Skeletal muscle tissue (tissue), 4 donors: ENCODE results near the gene STS. TPM values are rescaled to one million over a fixed set of nuclear protein-coding genes. Genes with fewer than 3 reads are reported as not detected.

Source experiments
- H3K27ac ChIP-seq: one replicate; pipeline ENCODE4 v1.7.0; 2013; ENCODE audit warnings: mild to moderate bottlenecking, low read depth, low read length, inconsistent platforms
- H3K27me3 ChIP-seq, 3 donors: one replicate each; pipeline ENCODE4 v1.7.0; 2013; ENCODE audit warnings: low read length in 3 of 3; ENCODE audit not compliant: control insufficient read depth in 3 of 3, insufficient read depth in 3 of 3
- H3K36me3 ChIP-seq, 3 donors: one replicate each; pipeline ENCODE4 v1.7.0; 2013; ENCODE audit warnings: low read length in 3 of 3; ENCODE audit not compliant: control insufficient read depth in 3 of 3, insufficient read depth in 3 of 3
- H3K4me1 ChIP-seq, 3 donors: one replicate each; pipeline ENCODE4 v1.7.0; 2013; ENCODE audit warnings: low read length in 3 of 3, mild to moderate bottlenecking in 3 of 3; ENCODE audit not compliant: control insufficient read depth in 3 of 3, insufficient read depth in 3 of 3
- H3K4me3 ChIP-seq, 3 donors: one replicate each; pipeline ENCODE4 v1.7.0; 2013; ENCODE audit warnings: low read length in 3 of 3
- H3K9ac ChIP-seq, 3 donors: one replicate each; pipeline ENCODE4 v1.7.0; 2013; ENCODE audit warnings: low read length in 3 of 3, mild to moderate bottlenecking in 3 of 3, moderate library complexity in 2 of 3, low read depth in 1 of 3
- H3K9me3 ChIP-seq, 3 donors: one replicate each; pipeline ENCODE4 v1.7.0; 2013; ENCODE audit warnings: low read length in 3 of 3; ENCODE audit not compliant: control insufficient read depth in 3 of 3
- total RNA-seq: library from RNA; depleted of rRNA; stranded (reverse); fragments of >200 nt; gene quantifications from one replicate; pipeline ENCODE4 v1.2.3, GENCODE V29; 2014
- donor health status: Osteomylitis.

The STS gene
- total RNA-seq, 1 donor from 2014 or later, result 4.7 TPM

- H3K4me1 ChIP-seq, result peaks cover 3 to 25% (median 11%) of the 10 kb centered on the region in 3 donors
Observed at GRCh38 chrX:7112071-7112470, 35.4 kb upstream of the STS start.

DNA sequence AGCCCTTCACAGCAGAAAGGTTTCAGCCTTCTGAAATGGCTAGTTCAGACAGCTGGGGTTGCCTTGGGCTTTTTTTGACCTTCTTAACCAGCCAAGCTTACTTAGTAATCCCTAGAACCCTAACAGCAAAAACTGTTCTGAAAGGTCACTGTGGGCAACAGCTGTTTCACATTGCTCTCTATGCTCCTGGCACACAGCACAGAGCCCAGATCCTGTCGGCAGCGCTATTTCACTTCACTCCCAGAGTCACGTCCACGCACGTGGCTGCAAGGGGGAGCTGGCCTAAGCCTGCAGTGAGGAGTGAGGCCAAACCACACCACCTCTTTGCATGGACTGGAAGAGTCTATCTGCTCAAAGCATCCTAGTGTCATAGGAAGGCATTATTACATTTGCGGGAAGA, 32.0 kb upstream of the STS start:
- no peaks in the 10 kb centered on the region for H3K9me3 ChIP-seq
- H3K4me1 ChIP-seq, result peaks cover 3 to 34% (median 10%) of the 10 kb centered on the region in 3 donors
- H3K27ac ChIP-seq, result no peak overlapping the region
- H3K4me3 ChIP-seq, result no peak overlapping the region
- no peaks in the 10 kb centered on the region for H3K36me3 ChIP-seq
- no peak overlapping the region for H3K9ac ChIP-seq
- H3K27me3 ChIP-seq, result no peaks in the 10 kb centered on the region

More at GRCh38 chrX:7112071-7112470, 35.4 kb upstream of the STS start:
- Histone ChIP-seq H3K9ac (no peak overlapping the region), H3K27me3 (no peaks in the 10 kb centered on the region), H3K9me3 (no peaks in the 10 kb centered on the region), H3K36me3 (no peaks in the 10 kb centered on the region), H3K27ac (no peak overlapping the region), H3K4me3 (no peak overlapping the region)

GRCh38 chrX:7116081-7116480, 31.4 kb upstream of the STS start:
- no peaks in the 10 kb centered on the region for H3K9me3 ChIP-seq
- H3K4me1 ChIP-seq, result peaks cover 3 to 39% (median 10%) of the 10 kb centered on the region in 3 donors
- no peak overlapping the region for H3K27ac ChIP-seq
- no peak overlapping the region for H3K4me3 ChIP-seq
- no peak overlapping the region for H3K9ac ChIP-seq
- no peaks in the 10 kb centered on the region for H3K27me3 ChIP-seq
- H3K36me3 ChIP-seq, result no peaks in the 10 kb centered on the region

GRCh38 chrX:7117587-7117986, 29.9 kb upstream of the STS start:
- Histone ChIP-seq H3K36me3 (no peaks in the 10 kb centered on the region), H3K9me3 (no peaks in the 10 kb centered on the region), H3K27ac (no peak overlapping the region), H3K9ac (no peak overlapping the region), H3K4me3 (no peak overlapping the region), H3K4me1 (peaks cover 3 to 41% (median 12%) of the 10 kb centered on the region in 3 donors), H3K27me3 (no peaks in the 10 kb centered on the region)

- H3K9me3 ChIP-seq, result no peaks in the 10 kb centered on the region
- peak overlapping the region in 1 of 3 donors; percentile 15 for H3K9ac ChIP-seq
- no peaks in the 10 kb centered on the region for H3K36me3 ChIP-seq
- no peak overlapping the region for H3K4me3 ChIP-seq
- H3K27ac ChIP-seq, result no peak overlapping the region
- peaks cover 3 to 38% (median 12%) of the 10 kb centered on the region in 3 donors for H3K4me1 ChIP-seq
- H3K27me3 ChIP-seq, result no peaks in the 10 kb centered on the region
Observed at GRCh38 chrX:7119950-7120877, 27.3 kb upstream of the STS start.

GRCh38 chrX:7120878-7121219, 26.7 kb upstream of the STS start:
- Histone ChIP-seq H3K4me1 (peaks cover under 1 to 31% (median 10%) of the 10 kb centered on the region in 3 donors), H3K9ac (peak overlapping the region in 1 of 3 donors; percentile 15), H3K9me3 (no peaks in the 10 kb centered on the region), H3K27ac (no peak overlapping the region), H3K27me3 (no peaks in the 10 kb centered on the region), H3K4me3 (no peak overlapping the region), H3K36me3 (no peaks in the 10 kb centered on the region)

DNA sequence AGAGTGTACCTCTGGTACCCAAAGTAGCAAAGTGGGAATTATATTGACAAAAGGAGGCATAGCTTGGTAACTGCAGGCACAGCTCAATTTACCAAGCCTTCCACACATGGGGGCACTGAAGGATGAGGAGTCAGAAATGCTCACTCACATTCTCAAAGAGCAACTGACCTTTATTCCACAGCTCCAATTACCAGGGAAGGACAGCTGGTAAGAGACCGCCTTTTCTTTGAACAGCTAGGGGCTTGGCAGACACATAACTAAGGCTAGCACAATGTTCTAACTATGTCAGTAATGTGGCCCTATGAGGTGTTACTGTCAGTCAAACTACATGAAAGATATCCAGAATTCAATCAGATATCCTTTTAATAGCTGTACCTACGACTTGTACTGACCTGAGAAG, 20.5 kb upstream of the STS start:
- H3K27ac ChIP-seq, result no peak overlapping the region
- H3K27me3 ChIP-seq, result no peaks in the 10 kb centered on the region
- H3K4me1 ChIP-seq, result peaks cover 0 to 11% (median 5%) of the 10 kb centered on the region in 3 donors
- no peaks in the 10 kb centered on the region for H3K9me3 ChIP-seq
- H3K9ac ChIP-seq, result no peak overlapping the region
- H3K4me3 ChIP-seq, result no peak overlapping the region
- no peaks in the 10 kb centered on the region for H3K36me3 ChIP-seq

- H3K4me1 ChIP-seq, result peaks cover 14 to 23% (median 15%) of the 10 kb centered on the region in 3 donors
- no peaks in the 10 kb centered on the region for H3K36me3 ChIP-seq
- H3K9ac ChIP-seq, result no peak overlapping the region
- H3K27me3 ChIP-seq, result no peaks in the 10 kb centered on the region
- no peak overlapping the region for H3K4me3 ChIP-seq
- no peaks in the 10 kb centered on the region for H3K9me3 ChIP-seq
- no peak overlapping the region for H3K27ac ChIP-seq
Observed at GRCh38 chrX:7131621-7132020, 15.9 kb upstream of the STS start.

DNA sequence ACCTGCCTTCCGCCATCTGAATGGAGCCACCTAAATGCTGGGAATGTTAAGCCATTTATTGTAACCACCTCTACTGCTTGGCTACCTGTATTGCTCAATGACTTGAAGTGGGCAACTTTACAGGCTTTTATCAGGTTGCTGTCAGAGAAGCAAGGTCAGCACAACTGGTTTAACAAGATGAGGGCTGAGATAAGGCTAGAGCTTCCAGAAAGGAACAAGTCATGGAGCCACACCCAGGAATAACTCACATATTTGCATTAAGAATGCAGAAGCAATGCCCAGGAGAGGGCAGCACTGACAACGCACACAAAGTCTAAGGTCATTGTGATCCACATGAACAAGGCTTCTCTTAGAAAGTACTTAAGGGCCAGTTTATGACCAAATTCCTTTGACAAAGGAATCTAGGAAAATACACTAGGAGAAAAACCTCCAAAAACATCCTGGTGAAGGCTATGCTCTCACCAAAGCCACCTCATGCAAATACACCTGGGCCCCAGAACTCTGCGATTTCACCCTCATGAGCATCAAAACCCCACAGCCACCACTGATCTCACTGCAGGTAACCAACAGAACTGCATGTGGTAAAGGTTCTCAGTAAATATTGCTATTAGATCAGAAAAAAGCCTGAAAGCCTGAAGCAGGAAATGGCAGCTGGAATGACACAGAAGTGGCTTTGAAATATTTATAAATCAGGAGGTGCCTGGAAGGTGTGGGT, 15.0 kb upstream of the STS start:
- Histone ChIP-seq H3K9me3 (no peaks in the 10 kb centered on the region), H3K4me3 (no peak overlapping the region), H3K4me1 (peaks cover 11 to 19% (median 15%) of the 10 kb centered on the region in 3 donors), H3K27me3 (no peaks in the 10 kb centered on the region), H3K27ac (peak overlapping the region; percentile 23), H3K36me3 (no peaks in the 10 kb centered on the region), H3K9ac (no peak overlapping the region)

- Histone ChIP-seq H3K9ac (no peak overlapping the region), H3K27me3 (no peaks in the 10 kb centered on the region), H3K4me3 (no peak overlapping the region), H3K36me3 (no peaks in the 10 kb centered on the region), H3K9me3 (no peaks in the 10 kb centered on the region), H3K4me1 (peaks cover 11 to 18% (median 15%) of the 10 kb centered on the region in 3 donors), H3K27ac (peak overlapping the region; percentile 23)
Observed at GRCh38 chrX:7133050-7133440, 14.5 kb upstream of the STS start.
